Ovary (tissue), 3 donors: ENCODE data around the gene ARHGEF6.

Source experiments
- POLR2A ChIP-seq: fragments of 450-650 bp; IDR thresholded peaks from one replicate; pipeline ENCODE4 v1.6.1; 2017; ENCODE audit warnings: antibody characterized with exemption, mild to moderate bottlenecking, moderate library complexity
- TF ChIP-seq, protein P1 (sequence below), 3 donors: fragments of 450-650 bp in 2 of 3; fragments of 200-600 bp in 1 of 3; IDR thresholded peaks; one replicate each; pipeline versions ENCODE4 v1.5.1 to v1.8.0; 2016 to 2022; ENCODE audit warnings: antibody characterized with exemption in 3 of 3, mild to moderate bottlenecking in 1 of 3
- donor health status: DM: no; HTN: no; CAD: no.

DNA sequence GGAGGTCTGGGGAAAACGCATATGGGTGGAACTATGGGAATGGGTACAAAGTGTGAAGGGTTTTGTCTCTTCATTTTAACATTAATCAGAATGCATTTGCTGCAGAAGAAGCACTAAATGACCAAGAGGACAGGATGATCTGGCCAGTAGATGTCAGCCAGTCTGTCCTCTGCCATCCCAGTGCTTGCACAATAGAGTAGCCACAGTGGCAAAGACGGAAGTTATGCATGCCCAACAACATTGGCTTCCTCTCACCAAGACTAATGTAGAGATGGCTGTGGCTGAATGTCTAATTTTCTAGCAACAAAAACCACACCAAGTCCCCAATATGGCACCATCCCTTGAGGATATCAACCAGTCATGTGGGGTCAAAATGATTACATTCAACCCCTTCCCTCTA is 45.0 kb upstream of the ARHGEF6 start:
- TF ChIP-seq POLR2A, result no peak
- TF ChIP-seq, protein P1, sequence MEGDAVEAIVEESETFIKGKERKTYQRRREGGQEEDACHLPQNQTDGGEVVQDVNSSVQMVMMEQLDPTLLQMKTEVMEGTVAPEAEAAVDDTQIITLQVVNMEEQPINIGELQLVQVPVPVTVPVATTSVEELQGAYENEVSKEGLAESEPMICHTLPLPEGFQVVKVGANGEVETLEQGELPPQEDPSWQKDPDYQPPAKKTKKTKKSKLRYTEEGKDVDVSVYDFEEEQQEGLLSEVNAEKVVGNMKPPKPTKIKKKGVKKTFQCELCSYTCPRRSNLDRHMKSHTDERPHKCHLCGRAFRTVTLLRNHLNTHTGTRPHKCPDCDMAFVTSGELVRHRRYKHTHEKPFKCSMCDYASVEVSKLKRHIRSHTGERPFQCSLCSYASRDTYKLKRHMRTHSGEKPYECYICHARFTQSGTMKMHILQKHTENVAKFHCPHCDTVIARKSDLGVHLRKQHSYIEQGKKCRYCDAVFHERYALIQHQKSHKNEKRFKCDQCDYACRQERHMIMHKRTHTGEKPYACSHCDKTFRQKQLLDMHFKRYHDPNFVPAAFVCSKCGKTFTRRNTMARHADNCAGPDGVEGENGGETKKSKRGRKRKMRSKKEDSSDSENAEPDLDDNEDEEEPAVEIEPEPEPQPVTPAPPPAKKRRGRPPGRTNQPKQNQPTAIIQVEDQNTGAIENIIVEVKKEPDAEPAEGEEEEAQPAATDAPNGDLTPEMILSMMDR (IDR thresholded peaks at IDR 0.05), result no peak
